ENCODE results near the gene NHEJ1. TPM values are rescaled to one million over a fixed set of nuclear protein-coding genes. Genes with fewer than 3 reads are reported as not detected.

Gene NHEJ1
- total and polyA plus RNA-seq, 2 donors (not counting 3 experiments of a cell fraction or from before 2014, with no cell fraction given), result 12.8 to 12.9 TPM

GRCh38 chr2:219205165-219205538, 44.5 kb upstream of the NHEJ1 start:
- no peaks in the 10 kb centered on the region for H3K9me3 ChIP-seq (replicated peaks; ENCODE audit: control insufficient read depth, insufficient read depth, low read length)
- dilution Hi-C loops (cut with MboI; ENCODE audit: extremely low pct_ligation_motif_present, low sequenced_read_pairs), result no loop called here
- ChIA-PET POLR2A (no interaction called here), CTCF (interaction anchor here (1.4 kb wide), 1 partner anchor 16 kb away, joined by 4 read pairs; no protein-coding TSS in a partner anchor)
- H3K27me3 ChIP-seq (ENCODE audit: control insufficient read depth in 2 of 2, insufficient read depth in 2 of 2, low read length in 2 of 2), result no peaks in the 10 kb centered on the region
- H4K20me1 ChIP-seq (replicated peaks; ENCODE audit: control insufficient read depth, extremely low read depth, insufficient read depth, low read length), result no peaks in the 10 kb centered on the region
- no peak overlapping the region for H3K9ac ChIP-seq (replicated peaks; ENCODE audit: extremely low read depth, insufficient read depth, low read length)
- H3K27ac ChIP-seq (ENCODE audit: insufficient read depth, low read depth, low read length), result no peak overlapping the region
- no peak overlapping the region for H2AFZ ChIP-seq (ENCODE audit: low read depth, low read length)
- intact Hi-C loops (cut with micrococcal nuclease), result no loop called here
- no TSS peak for BruUV-seq (replicated peaks)
- H3K4me1 ChIP-seq (ENCODE audit: control insufficient read depth, extremely low read depth, insufficient read depth, low read length), result peaks cover 18% of the 10 kb centered on the region
- TF ChIP-seq MYC (IDR thresholded peaks at IDR 0.05; ENCODE audit: low read depth, low read length) (no peak), FOS (IDR thresholded peaks at IDR 0.05; ENCODE audit: borderline replicate concordance, insufficient read depth, low read length) (no peak), CTCF (IDR thresholded peaks at IDR 0.05; ENCODE audit: extremely low read depth in 1 of 2, insufficient read depth in 1 of 2, low read depth in 1 of 2, low read length in 2 of 2) (no peak), JUN (IDR thresholded peaks at IDR 0.05; ENCODE audit: borderline replicate concordance, insufficient read depth, insufficient read length, low read depth) (no peak), POLR2AphosphoS5 (IDR thresholded peaks at IDR 0.05; ENCODE audit: insufficient read depth, low read depth, low read length) (no peak), MAX (IDR thresholded peaks at IDR 0.05; ENCODE audit: insufficient read depth, insufficient read length) (no peak), GATA2 (IDR thresholded peaks at IDR 0.05; ENCODE audit: insufficient read depth, insufficient read length, low read depth, low read length) (no peak), POLR2A (IDR thresholded peaks at IDR 0.05; ENCODE audit: low read depth, low read length) (no peak), EZH2 (IDR thresholded peaks at IDR 0.05; ENCODE audit: borderline replicate concordance, low read depth, low read length, severe bottlenecking) (no peak)
- H3K79me2 ChIP-seq (ENCODE audit: control insufficient read depth, insufficient read depth, low read length), result no peaks in the 10 kb centered on the region
- no peak overlapping the region for H3K4me2 ChIP-seq (ENCODE audit: insufficient read depth, low read length)
- peaks cover 0 to 7% of the 10 kb centered on the region in 2 experiments for H3K36me3 ChIP-seq (ENCODE audit: control insufficient read depth in 2 of 2, extremely low read depth in 1 of 2, insufficient read depth in 2 of 2, low read length in 2 of 2)
- no peak for DNase-seq (ENCODE audit: low read depth, low spot score)
- no peak for FAIRE-seq
- H3K9me1 ChIP-seq (replicated peaks; ENCODE audit: control insufficient read depth, extremely low read depth, insufficient read depth, low read length), result no peaks in the 10 kb centered on the region
- H3K4me3 ChIP-seq (replicated peaks in 1 of 3; ENCODE audit: insufficient read depth in 1 of 3, low read depth in 1 of 3, low read length in 3 of 3), result no peak overlapping the region
